OCI-LY7 (cell line): ENCODE results near the gene TTC7B. TPM values are rescaled to one million over a fixed set of nuclear protein-coding genes. Genes with fewer than 3 reads are reported as not detected.

Experiments
- BruUV-seq: library from RNA; stranded (reverse); fragments of 400-500 nt; replicated peaks from 2 replicates; lab custom pipeline; 2021; lab: Mats Ljungman, UMichigan
- CTCF ChIA-PET: fragments of 300-600 bp; sonication (Branson Sonifier 250); formaldehyde crosslinking; loops from one replicate; lab custom pipeline; 2022; ENCODE audit warnings: antibody characterized with exemption; ENCODE audit not compliant: unreplicated experiment; lab: Charles Lee
- POLR2A ChIA-PET: fragments of 300-600 bp; sonication (Branson Sonifier 250); formaldehyde crosslinking; loops from one replicate; lab custom pipeline; 2022; ENCODE audit warnings: antibody characterized with exemption; lab: Charles Lee
- DNase-seq: peaks from one replicate; pipeline ENCODE4 v3.0.0-alpha.2; 2015; ENCODE audit warnings: low spot score
- H2AFZ ChIP-seq: fragments of 200-600 bp; sonication (generic), shearing (Covaris generic); 2 replicates; pipeline ENCODE4 v1.6.1; 2014; ENCODE audit warnings: mild to moderate bottlenecking, antibody characterized with exemption, low read length, moderate library complexity
- H3K27ac ChIP-seq: fragments of 200-600 bp; sonication (generic); 2 replicates; pipeline ENCODE4 v1.5.1; 2014; ENCODE audit warnings: mixed run types, low read depth, mild to moderate bottlenecking, moderate library complexity, low read length, inconsistent platforms; ENCODE audit not compliant: poor library complexity, severe bottlenecking
- H3K36me3 ChIP-seq: fragments of 200-600 bp; sonication (generic); 2 replicates; pipeline ENCODE4 v1.6.1; 2014; ENCODE audit warnings: mild to moderate bottlenecking, antibody characterized with exemption, low read length, moderate library complexity, mixed read lengths; ENCODE audit not compliant: insufficient read depth
- H3K4me1 ChIP-seq: fragments of 200-600 bp; sonication (generic); 2 replicates; pipeline ENCODE4 v1.5.1; 2014; ENCODE audit warnings: mild to moderate bottlenecking, low read length; ENCODE audit not compliant: insufficient read depth, poor library complexity, severe bottlenecking
- H3K4me2 ChIP-seq: fragments of 200-600 bp; sonication (generic); 2 replicates; pipeline ENCODE4 v1.6.1; 2014; ENCODE audit warnings: mild to moderate bottlenecking, low read length
- H3K4me3 ChIP-seq: fragments of 200-600 bp; sonication (generic); 2 replicates; pipeline ENCODE4 v1.5.1; 2014; ENCODE audit warnings: mild to moderate bottlenecking, low read depth, low read length; ENCODE audit not compliant: poor library complexity, severe bottlenecking
- H3K79me2 ChIP-seq: fragments of 200-600 bp; sonication (generic); 2 replicates; pipeline ENCODE4 v1.6.1; 2016; ENCODE audit warnings: low read depth, mild to moderate bottlenecking, low read length, moderate library complexity, mixed read lengths; ENCODE audit not compliant: insufficient read depth
- H3K9me2 ChIP-seq: fragments of 200-600 bp; sonication (generic); 2 replicates; pipeline ENCODE4 v1.6.1; 2016; ENCODE audit warnings: mild to moderate bottlenecking, low read length, mixed read lengths; ENCODE audit not compliant: insufficient read depth
- H3K9me3 ChIP-seq: fragments of 200-600 bp; sonication (generic); 2 replicates; pipeline ENCODE4 v1.6.1; 2014; ENCODE audit warnings: mild to moderate bottlenecking, mixed run types, low read length, mixed read lengths
- H4K20me1 ChIP-seq: fragments of 200-600 bp; sonication (generic); 2 replicates; pipeline ENCODE4 v1.6.1; 2014; ENCODE audit warnings: mild to moderate bottlenecking, antibody characterized with exemption, low read length, moderate library complexity, mixed read lengths; ENCODE audit not compliant: insufficient read depth
- CTCF ChIP-seq: fragments of 200-600 bp; sonication (generic); conservative IDR thresholded peaks from 2 replicates; pipeline ENCODE4 v1.5.1; 2014; ENCODE audit warnings: mild to moderate bottlenecking, antibody characterized with exemption, low read length, moderate library complexity, mixed read lengths
- EZH2phosphoT487 ChIP-seq: fragments of 200-600 bp; sonication (generic); IDR thresholded peaks from 2 replicates; pipeline ENCODE4 v1.6.1; 2018; ENCODE audit warnings: low read depth, borderline replicate concordance, mild to moderate bottlenecking, mixed run types, antibody characterized with exemption, low read length, moderate library complexity, mixed read lengths
- intact Hi-C: fragments of 100-400 bp; cut with micrococcal nuclease; formaldehyde crosslinking; loops from one replicate; pipeline ENCODE4 v1.10.0; 2022; ENCODE audit not compliant: unreplicated experiment
- total RNA-seq, 2 experiments: library from RNA; depleted of rRNA in 1 of 2; stranded (reverse); fragments of >200 nt in 1 of 2; shearing (Covaris generic) in 1 of 2; gene quantifications; 2 replicates each; pipeline ENCODE4 v1.2.3, GENCODE V29; 2014 to 2022

Gene TTC7B
- total RNA-seq, 2 experiments from 2014 or later = 0.19 to 0.51 TPM

DNA sequence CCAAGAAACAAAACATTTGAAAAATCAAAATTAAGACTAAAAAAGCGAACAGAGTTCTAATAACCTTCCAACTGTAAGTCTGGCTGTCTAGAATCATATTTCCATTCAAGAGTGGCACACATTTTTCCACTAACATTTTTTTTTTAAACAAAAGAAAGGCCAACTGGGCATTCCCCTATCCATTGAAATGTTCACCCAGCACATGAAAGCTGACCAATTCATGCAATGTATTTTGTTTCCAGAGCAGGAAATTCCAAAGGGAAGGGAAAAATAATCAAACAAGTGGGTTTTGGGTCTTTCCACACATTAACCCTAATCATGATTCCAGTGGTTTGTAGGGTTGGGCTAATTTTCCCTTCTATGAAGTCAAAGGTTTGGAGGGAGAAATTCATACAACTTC, 212.9 kb downstream of the TTC7B start:
- Histone ChIP-seq H3K4me2 (no peak overlapping the region), H3K9me2 (no peaks in the 10 kb centered on the region), H3K79me2 (no peaks in the 10 kb centered on the region), H3K27ac (no peak overlapping the region), H3K36me3 (no peaks in the 10 kb centered on the region), H4K20me1 (no peaks in the 10 kb centered on the region), H3K4me1 (no peaks in the 10 kb centered on the region), H3K4me3 (no peak overlapping the region), H3K9me3 (no peaks in the 10 kb centered on the region), H2AFZ (no peak overlapping the region)
- no peak for DNase-seq
- ChIA-PET CTCF (no interaction called here), POLR2A (no interaction called here)
- intact Hi-C loops = no loop called here
- no TSS peak for BruUV-seq
- TF ChIP-seq EZH2phosphoT487 = no peak
- no peak for TF ChIP-seq CTCF

DNA sequence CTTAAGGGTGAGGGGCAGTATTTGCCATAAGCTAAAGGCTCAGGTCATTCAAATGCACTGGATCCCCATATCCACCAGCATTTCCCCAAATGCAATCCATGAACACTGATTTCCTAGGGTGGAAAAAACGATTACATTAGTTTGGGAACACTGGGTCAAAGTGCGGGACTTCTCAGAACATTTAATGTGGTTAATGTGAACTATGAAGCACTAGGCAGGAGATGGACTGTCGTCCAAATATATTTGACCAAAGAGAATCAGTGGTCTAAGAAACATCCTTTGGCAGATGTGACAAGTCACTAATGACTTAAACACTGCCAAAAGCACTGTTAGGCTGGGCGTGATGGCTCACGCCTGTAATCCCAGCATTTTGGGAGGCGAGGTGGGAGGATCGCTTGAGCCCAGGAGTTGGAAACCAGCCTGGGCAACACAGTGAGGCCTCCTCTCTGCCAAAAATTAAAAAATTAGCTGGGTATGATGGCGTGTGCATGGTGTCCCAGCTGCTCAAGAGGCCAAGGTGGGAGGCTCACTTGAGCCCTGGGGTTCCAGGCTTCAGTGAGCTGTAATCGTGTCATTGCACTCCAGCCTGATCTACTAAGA, 214.0 kb downstream of the TTC7B start:
- no peaks in the 10 kb centered on the region for H3K36me3 ChIP-seq
- H3K9me2 ChIP-seq = no peaks in the 10 kb centered on the region
- no peaks in the 10 kb centered on the region for H3K79me2 ChIP-seq
- no peak overlapping the region for H3K4me3 ChIP-seq
- no peaks in the 10 kb centered on the region for H3K4me1 ChIP-seq
- intact Hi-C loops = no loop called here
- no peak for DNase-seq
- ChIA-PET POLR2A (no interaction called here), CTCF (no interaction called here)
- no peak for TF ChIP-seq EZH2phosphoT487
- no peak for TF ChIP-seq CTCF
- no peak overlapping the region for H3K4me2 ChIP-seq
- H3K9me3 ChIP-seq = no peaks in the 10 kb centered on the region
- no peak overlapping the region for H2AFZ ChIP-seq
- H4K20me1 ChIP-seq = no peaks in the 10 kb centered on the region
- no TSS peak for BruUV-seq
- H3K27ac ChIP-seq = no peak overlapping the region

- intact Hi-C loops = no loop called here
- Histone ChIP-seq H3K4me3 (no peak overlapping the region), H3K4me1 (no peaks in the 10 kb centered on the region), H2AFZ (no peak overlapping the region), H3K27ac (no peak overlapping the region), H4K20me1 (no peaks in the 10 kb centered on the region), H3K9me2 (no peaks in the 10 kb centered on the region), H3K36me3 (no peaks in the 10 kb centered on the region), H3K79me2 (no peaks in the 10 kb centered on the region), H3K4me2 (no peak overlapping the region), H3K9me3 (no peaks in the 10 kb centered on the region)
- ChIA-PET CTCF (no interaction called here), POLR2A (no interaction called here)
- DNase-seq = no peak
- BruUV-seq = no TSS peak
- TF ChIP-seq CTCF (no peak), EZH2phosphoT487 (no peak)
These were observed 214.7 kb downstream of the TTC7B start for GRCh38 chr14:90601563-90601962.
